A375 (cell line): ENCODE data around the gene SLC6A1. TPM values are rescaled to one million over a fixed set of nuclear protein-coding genes. Genes with fewer than 3 reads are reported as not detected.

Experiments
- total RNA-seq: library from RNA; depleted of rRNA; stranded (reverse); fragments of >200 nt; shearing (Covaris generic); gene quantifications from 2 replicates; pipeline ENCODE4 v1.2.3, GENCODE V29; 2014; rRNA removed

The SLC6A1 gene
- not detected in 2 replicates for total RNA-seq

DNA sequence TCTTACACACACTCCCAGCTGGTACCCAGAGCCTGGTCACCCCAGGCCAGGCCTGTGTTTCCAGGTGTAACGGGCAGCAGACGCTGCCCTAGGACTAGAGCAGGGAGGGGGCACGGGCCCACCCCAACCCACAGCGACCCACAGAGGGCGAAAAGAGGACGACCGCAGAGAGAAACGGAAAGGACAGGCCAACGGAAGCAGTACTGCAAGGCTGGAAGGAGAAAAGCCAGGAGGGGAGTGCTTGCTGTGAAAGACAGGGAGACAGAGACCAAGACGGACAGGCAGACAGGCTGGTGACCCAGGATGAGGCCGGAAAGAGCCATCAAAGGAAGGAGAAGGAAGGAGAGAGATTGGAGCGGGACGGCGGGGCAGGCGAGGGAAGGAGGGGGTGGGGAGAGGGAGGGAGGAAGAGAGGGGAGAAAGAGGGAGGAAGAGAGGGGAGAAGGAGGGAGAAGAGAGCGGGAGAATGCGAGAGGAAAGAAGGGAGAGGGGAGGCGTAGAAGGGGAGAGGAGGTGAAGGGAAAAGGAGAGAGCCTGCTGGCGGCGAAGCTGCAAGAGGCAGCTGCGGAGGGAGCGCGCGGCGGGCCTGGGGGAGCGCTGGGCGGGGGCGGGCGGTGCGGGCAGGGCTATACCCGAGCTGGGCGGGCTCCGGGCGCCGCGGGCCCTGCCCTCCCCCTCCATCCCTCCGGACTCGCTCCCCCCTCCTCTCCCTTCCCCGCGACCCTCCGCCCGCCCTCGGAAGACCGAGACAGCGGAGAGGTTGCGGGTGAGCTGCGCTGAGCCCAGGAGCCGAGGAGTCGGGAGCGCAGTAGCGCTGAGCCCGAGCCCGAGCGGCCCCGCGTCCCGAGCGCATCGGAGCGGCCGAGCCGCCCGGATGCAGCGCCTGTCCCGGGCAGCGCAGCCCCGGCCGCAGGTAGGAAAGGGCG is at the start of gene SLC6A1:
TSS of gene SLC6A1 (plus strand) at position 732 of the 926 bp plus-strand sequence. CDS start 24,464 bp downstream, outside the sequence.

Other genes with a start within 250 kb of the SLC6A1 start
- gene SLC6A11, start 176.5 kb upstream of the SLC6A1 start, total RNA-seq = 0.04 TPM in 1 of 2 replicates, not detected in the other
- gene HRH1, start 161.7 kb downstream of the SLC6A1 start, total RNA-seq = 5.1 and 5.7 TPM in 2 replicates